Erythroblast (primary cell): ENCODE measurements around the gene GAD1.

Experiments used
- GATA1 ChIP-seq: IDR thresholded peaks from 2 replicates; pipeline ENCODE4 v1.6.1; 2011; ENCODE audit warnings: low read depth, mild to moderate bottlenecking, control low read depth, low read length, moderate library complexity
- POLR2A ChIP-seq: IDR thresholded peaks from 2 replicates; pipeline ENCODE4 v1.6.1; 2011; ENCODE audit warnings: mild to moderate bottlenecking, low read length

- TF ChIP-seq POLR2A (no peak), GATA1 (no peak)
These were observed 56.5 kb downstream of the GAD1 start for GRCh38 chr2:170873035-170873692.
